GM18951 (cell line): Measurements from ENCODE around the gene SLAMF9.

Experiments
- POLR2A ChIP-seq: IDR thresholded peaks from 4 replicates; pipeline ENCODE4 v1.6.1; 2011; ENCODE audit warnings: mild to moderate bottlenecking; ENCODE audit not compliant: insufficient read length, insufficient read depth; ENCODE audit errors: extremely low read depth
- in situ Hi-C: fragments of 300-500 bp; cut with MboI; formaldehyde crosslinking; loops from one replicate; pipeline ENCODE4 v1.12.0; 2022; ENCODE audit warnings: low sequenced_read_pairs, mixed read lengths, inconsistent platforms; ENCODE audit not compliant: unreplicated experiment

Gene SLAMF9

DNA sequence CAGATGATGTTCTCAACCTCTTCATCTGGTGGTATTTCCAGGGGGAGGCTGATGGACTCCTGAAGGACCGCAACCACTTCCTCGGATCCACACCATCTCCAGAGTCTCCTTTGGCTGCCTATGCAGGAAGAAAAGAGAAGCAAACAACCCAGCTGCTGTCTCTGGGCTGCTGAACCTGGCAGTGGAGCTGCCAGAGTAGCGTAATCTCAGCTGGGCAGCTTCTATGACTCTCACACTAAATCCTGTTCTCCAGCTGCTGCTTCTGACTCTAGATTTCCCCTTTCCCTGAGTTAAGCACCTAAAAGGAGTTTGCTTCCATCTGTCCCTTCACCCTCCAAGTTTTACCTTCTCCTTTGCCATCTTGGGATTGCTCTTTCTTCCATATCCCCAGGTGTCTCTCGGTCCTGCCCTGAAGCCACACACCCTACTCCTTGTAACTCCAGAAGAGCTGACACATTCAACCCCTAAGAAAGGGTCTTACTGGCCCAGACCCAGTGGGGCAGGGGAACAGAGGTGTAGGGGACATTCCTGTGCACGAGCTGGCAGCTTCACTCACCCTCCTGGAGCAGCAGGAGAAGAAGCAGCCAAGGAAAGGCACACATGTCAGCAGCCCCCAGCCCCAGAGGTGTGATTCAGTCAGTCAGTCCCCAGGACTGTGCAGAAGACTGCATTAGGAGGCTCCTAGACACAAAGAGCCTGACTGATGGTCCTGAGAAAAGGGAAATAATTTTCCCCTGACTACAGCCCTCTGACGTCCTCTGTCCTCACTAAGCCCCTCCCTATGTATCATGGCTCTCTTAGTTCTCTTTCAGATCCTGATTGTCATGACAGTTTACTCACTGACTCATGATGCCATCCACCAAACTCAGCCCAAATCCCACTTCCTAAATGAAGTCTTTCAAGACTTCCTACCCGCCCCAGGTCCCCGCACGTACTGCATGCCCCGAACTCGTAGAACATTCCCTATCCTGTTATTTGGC is at the start of gene SLAMF9:
SLAMF9 (minus strand) TSS at position 702 of the 980 bp plus-strand sequence; CDS start at position 602, 100 bp downstream.
- in situ Hi-C loops: no loop called here
- TF ChIP-seq POLR2A: no peak

DNA sequence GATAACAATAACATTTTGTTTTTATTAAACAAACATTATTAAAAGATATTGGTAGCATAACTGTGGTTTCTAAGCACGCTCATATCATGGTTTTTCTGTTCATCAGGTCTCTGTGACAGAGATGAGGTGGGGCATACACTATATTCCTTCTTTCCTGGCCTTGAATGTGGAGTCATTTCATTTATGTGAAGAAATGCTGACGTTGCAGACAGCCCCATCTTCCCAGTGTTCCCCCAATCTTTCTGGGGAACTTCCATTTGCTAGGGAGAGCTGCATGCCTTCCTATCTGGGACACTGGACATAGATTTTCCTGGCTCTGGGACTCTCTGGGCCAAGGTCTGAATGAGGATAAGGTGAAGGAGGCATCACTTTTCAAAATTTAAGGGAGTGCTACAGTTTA is 47.4 kb upstream of the SLAMF9 start:
- no peak for TF ChIP-seq POLR2A
- in situ Hi-C loops: loop anchor here (5.0 to 10.0 kb wide), 2 partner anchors 59 to 217 kb away; partner anchors contain the start of gene DUSP23

DNA sequence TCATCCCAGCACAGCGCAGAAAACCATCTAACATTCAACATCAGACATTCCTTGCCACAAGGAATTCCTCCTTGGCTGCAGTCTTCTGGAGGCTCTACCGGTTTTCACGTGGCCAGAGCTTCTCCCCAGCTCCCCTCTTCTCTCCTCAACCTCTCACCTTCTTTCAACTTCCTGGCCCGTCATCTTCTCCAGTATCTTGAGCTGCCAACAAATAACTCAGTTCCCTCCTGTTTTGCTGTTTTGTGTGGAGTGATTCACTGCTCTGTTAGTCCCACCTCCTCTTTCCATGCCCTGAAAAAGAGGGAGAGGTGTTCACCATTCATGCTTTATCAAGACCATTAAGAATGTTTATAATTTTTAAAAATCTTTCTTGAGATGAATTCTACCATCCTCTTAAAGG is 45.2 kb upstream of the SLAMF9 start:
- no peak for TF ChIP-seq POLR2A
- in situ Hi-C loops: no loop called here

DNA sequence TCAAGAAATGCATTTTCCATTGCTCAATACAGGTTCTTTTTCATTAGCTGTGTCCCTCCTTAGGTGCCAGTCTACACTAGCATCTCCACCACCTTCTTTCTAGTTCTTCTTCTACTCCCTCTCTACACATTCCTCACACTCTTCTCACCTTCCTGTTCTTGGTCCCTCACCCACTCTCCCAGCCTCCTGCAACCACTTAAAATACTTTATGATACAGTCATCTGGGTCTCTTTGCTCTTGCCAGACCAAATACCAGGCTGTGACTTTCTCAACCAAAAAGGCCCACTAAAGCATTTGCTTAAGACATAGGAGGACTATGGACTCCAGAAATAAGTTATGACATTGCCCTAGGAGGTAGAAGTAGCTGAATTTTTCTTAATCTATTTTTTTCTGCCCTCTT is 42.6 kb upstream of the SLAMF9 start:
- no peak for TF ChIP-seq POLR2A
- in situ Hi-C loops: no loop called here

DNA sequence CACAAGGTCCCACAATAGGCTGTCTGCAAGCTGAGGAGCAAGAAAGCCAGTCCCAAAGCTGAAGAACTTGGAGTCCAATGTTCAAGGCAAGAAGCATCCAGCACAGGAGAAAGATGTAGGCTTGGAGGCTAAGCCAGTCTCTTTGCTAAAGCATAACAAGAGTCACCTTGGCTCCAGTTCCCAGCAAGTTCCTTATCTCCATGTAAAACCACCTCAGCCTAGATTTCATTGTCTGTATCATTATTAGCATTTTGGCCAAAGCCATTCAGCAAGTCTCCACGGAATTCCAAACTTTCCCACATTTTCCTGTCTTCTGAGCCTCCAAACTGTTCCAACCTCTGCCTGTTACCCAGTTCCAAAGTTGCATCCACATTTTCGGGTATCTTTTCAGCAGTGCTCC is 40.9 kb upstream of the SLAMF9 start:
- TF ChIP-seq POLR2A: no peak
- in situ Hi-C loops: no loop called here

DNA sequence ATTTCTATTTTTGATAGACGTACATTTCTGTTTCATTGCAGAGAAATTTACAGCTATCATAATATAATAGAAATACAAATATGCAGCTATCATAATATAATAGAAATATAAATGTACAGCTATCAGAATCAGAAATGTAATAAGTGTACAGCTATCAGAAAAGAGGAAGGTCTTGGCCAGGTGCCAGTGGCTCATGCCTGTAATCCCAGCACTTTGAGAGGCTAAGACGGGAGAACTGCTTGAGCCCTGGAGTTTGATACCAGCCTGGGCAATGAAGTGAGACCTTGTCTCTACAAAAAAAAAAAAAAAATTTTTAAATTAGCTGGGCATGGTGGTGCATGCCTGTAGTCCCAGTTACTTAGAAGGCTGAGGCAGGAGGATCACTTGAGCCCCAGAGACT is 39.9 kb upstream of the SLAMF9 start:
- no peak for TF ChIP-seq POLR2A
- in situ Hi-C loops: no loop called here

DNA sequence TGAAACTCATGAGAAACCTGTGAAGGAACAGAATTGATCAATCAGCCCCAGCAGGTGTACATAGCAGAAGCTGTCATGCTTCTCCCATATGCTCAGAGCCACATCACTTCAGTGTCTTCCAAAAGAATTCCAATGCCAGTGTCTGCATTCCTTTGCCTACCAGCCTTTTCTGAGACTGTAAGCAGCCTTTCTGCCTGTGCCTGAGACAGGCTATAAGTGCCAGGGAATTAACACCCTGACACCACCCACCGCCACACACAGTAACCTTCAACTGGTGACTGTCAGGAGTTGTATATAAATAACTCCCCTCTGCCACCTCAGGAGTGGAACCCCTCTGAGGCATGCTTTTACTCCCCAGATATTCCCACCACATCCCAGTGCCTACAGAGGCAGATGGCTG is 38.1 kb upstream of the SLAMF9 start:
- TF ChIP-seq POLR2A: no peak
- in situ Hi-C loops: no loop called here

DNA sequence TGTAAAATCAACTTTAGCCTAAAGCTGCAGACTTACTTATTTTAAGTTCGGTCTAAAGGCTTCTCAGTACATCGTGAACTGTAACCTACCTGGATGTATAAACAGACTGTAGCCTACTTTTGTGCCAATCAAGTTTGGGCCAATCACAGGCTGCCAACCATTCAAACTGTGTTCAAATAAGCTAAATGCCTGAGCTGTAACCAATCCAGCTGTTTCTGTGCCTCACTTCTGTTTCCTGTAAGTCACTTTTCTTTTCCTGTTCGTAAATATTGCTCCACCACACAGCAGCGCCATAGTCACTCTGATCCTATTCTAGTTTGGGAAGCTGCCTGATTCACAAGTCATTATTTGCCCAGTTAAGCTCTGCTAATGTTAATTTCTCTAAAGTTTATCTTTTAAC is 37.5 kb upstream of the SLAMF9 start:
- in situ Hi-C loops: no loop called here
- TF ChIP-seq POLR2A: no peak

DNA sequence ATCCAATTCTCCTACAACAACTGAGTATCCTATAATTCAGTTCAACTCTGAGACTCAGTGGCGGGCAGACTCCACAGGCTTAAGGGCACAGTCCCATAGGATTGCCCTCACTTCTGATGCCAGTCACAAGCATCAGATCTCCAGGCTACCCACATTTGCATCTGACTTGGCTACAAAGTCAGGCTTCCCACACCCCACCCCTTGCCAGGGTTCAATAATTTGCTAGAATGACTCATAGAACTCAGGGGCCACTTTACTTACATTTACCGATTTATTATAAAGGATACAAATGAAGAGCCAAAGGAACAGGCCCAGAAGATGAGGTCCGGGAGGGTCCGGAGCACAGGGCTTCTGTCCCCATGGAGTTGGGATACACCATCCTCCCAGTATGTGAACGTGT is 36.0 kb upstream of the SLAMF9 start:
- in situ Hi-C loops: no loop called here
- no peak for TF ChIP-seq POLR2A

DNA sequence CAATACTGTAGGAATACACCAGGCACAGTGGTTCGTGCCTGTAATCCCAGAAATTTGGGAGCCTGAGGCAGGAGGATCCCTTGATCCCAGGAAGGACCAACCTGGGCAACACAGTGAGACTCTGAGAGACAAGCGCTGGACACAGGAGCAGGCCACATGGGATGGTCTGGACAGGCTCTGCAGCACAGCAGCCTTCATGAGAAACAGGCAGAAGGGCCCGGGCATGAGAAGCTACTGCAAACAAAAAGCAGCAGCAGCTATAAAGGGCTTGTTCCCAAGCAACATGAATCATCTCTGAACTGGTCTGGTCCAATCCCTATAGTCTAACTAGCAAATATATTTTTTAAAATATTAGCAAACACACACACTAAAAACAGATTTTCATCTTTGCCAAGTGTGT is 35.5 kb upstream of the SLAMF9 start:
- in situ Hi-C loops: no loop called here
- no peak for TF ChIP-seq POLR2A

DNA sequence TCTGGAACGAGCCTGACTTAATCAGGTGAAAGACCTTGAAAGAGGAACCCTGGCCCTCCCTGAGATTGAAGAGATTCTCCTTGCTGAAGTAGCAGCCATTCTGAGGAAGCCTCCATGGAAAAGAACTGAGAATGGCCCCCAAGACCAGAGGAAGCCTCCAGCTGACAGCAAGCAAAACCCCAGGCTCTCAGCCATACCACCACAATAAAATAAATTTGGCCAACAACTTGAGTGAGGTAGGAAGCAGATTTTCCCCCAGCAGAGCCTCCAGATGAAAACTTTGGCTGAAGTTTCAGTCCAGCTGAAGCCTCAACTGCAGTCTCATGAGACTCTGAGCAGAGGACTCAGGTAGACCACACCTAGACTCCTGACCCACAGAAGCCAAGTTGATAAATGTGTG is 34.0 kb upstream of the SLAMF9 start:
- in situ Hi-C loops: no loop called here

DNA sequence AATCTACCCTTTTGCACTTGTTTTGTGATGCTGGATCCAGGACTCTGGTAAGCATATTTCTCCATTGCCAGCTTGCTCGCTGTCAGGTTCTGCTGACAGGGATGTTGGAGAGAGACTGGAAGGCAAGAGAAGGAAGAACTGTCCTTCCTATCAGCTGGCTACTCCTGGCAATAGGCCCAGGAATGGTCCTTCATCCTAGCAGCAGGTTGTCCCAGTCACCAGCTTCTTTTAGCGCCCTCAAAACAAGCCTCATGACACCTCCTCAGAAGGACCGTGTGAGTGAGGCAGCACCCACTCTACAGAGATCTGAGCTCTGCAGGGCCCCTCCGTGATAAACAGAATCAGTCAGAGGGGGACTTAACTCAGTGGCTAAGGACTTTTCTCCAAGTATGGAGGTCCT is 33.1 kb upstream of the SLAMF9 start:
- TF ChIP-seq POLR2A: no peak
- in situ Hi-C loops: no loop called here

More for the DNA sequence above, 34.0 kb upstream of the SLAMF9 start:
- no peak for TF ChIP-seq POLR2A

DNA sequence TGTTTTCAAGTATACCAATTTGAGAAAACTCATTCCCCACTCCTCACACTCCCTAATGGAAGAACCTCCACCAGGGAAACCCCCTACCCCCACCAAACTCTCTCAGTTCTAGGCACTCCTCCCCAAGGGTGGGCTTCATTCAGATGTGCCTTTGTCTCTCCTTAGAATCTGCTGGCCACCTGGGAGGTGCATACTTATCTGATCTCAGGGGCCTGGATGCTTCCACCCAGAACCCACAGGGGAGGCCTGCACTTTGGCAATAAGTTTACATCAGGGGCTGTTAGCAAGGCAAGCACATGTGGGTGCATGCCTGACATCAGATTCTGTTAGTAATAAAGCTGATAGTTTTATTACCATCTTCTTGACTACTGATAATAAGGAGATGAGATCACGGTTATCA is 32.5 kb upstream of the SLAMF9 start:
- TF ChIP-seq POLR2A: no peak

DNA sequence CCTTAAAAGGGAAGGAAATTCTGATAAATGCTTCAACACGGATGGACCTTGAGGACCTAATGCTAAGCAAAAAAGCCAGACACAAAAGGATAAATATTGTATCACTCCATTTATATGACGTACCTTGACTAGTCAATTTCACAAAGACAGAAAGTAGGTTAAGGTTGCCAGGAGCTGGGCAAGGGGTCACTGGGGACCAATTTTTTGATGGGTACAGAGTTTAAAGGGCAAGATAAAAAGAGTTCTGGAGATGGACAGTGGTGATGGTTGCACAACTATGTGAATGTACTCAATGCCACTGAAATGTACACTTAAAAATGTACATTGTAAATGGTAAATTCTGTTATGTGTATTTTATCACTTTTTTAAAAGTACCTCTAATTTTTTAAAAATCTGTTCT is 32.1 kb upstream of the SLAMF9 start:
- TF ChIP-seq POLR2A: no peak
- in situ Hi-C loops: no loop called here

More for the DNA sequence above, 32.5 kb upstream of the SLAMF9 start:
- in situ Hi-C loops: no loop called here
